Activated effector memory CD4-positive, alpha-beta T cell treated with anti-CD3 and anti-CD28 coated beads, Interleukin-2, amount 50 U/mL, for 16 hours (primary cell): ENCODE data around the gene ASPDH.
A peak's percentile ranks its signal among the peaks of the same experiment; 100 is the strongest.
"Not testable (repeated sequence)": the region's sequence is repeated elsewhere in the genome, so short reads cannot be mapped to it uniquely, and the experiment has no call there.

Source experiments
- DNase-seq: peaks from one replicate; pipeline ENCODE4 v3.0.0-alpha.2; 2020

The ASPDH gene

DNA sequence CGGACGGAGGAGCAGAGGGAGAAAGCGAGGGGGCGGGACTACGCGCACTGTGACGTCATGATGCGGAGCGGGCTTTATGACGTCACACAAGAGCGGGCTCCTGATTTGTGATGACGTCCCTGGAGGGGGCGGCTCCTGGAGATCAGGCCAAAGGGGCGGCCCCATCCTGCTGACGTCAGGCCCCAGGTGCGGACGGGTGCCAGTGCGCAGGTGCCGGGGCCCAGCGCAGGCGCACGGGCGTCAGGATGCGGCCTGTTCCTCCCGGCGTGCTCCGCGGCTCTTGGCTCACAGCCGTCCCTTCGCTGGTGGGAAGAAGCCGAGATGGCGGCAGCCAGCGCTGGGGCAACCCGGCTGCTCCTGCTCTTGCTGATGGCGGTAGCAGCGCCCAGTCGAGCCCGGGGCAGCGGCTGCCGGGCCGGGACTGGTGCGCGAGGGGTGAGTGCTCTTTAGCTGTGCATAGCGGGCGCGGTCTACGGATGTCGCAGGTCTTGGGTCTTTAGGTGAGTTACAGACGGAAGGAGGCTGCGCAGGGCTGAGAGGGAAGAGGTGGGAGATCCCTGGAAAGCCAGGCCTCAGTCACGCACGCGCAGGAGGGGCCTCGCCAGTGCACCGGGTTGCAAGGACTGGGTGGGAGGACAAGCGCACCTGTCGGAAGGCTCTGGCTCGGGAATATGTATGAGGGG, 37.3 kb downstream of the ASPDH start, which contains the start of the genes EMC10 and GARIN5A:
Gene EMC10, plus strand, starts transcription at position 284 of the 683 bp plus-strand sequence. Its CDS starts 38 bp downstream, at position 322.
Gene GARIN5A, minus strand, starts transcription at position 625 of the 683 bp plus-strand sequence. Its CDS starts 460 bp downstream, at position 165.
- DNase-seq, result peak; percentile 97

DNA sequence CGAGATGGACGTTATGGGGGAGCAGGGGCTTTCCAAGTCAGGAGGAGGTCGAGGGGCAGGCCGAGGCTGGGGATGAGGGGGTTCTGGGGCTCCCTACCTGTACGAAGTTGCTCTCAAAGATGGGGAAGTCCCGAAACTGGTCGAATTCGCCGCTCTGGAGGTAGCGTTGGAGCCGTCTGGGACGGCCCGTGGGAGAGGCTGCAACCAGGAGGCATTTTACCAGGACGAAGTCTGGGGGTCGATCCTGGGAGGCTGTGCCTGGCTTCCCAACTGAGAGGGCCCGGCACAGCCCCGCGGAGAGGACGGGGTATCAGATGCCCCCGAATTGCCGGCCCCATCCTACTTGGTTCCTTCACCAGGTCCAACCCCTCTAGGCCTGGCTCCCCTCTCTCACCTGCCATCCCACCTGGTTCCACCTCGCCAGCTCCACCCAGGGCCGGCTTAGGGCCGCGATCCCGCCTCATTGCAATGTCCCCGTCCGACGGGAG, 37.9 kb downstream of the ASPDH start:
- no peak for DNase-seq

DNA sequence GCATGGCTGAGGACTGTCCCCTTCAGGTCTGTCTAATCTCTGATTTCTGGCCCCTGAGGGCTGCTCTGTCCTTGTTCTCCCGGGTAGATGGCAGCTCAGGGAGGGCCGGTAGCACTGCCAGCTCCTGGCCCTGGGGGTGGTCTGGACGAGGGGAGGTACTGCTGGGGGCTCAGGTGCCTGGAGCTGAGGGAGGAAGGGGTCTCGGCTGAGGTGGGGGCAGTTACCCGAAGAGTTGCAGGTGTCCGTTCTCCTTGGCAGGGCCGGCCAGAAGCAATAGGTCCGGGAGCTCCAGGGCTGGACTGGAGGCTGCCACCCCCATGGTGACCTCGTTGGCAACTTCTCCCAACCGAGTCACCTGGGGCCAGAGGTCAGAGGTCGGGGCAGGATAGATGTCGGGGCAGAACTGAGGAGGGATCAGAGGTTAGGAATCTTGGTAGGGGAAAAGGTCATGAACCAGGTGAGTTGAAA, 38.6 kb downstream of the ASPDH start:
- DNase-seq, result peak; percentile 58

DNA sequence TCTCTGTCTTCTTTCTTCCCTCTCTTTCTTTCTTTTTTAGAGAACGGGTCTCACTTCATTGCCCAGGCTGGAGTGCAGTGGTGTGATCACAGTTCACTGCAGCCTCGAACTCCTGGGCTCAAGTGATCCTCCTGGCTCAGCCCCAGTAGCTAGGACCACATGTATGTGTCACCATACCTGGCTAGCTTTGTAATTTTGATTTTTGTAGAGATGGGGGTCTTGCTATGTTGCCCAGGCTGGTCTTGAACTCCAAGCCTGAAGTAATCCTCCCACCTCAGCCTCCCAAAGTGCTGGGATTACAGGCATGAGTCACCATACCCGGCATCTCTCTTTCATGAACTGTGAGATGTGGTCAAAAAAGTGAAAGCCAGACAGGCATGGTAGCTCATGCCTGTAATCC, 40.4 kb downstream of the ASPDH start:
- DNase-seq, result not testable (repeated sequence)

DNA sequence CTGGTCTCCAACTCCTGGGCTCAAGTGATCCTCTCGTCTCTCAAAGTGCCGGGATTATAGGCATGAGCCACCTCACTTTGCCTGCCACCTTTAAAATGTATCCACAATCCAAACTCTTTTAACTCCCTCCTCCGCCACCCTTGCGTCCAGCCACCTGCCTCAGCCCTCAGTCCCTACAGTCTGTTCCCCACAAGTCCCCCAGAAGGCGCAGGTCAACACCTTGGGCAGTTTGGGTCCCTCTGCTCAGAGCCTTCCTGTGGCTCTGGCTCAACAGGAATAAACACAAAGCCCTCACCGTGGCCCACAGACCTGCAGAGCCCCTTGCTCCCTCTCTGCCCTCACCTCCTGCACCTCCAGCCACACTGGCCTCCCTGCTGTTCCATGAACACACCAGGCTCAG, 44.9 kb downstream of the ASPDH start:
- DNase-seq, result peak; percentile 53

DNA sequence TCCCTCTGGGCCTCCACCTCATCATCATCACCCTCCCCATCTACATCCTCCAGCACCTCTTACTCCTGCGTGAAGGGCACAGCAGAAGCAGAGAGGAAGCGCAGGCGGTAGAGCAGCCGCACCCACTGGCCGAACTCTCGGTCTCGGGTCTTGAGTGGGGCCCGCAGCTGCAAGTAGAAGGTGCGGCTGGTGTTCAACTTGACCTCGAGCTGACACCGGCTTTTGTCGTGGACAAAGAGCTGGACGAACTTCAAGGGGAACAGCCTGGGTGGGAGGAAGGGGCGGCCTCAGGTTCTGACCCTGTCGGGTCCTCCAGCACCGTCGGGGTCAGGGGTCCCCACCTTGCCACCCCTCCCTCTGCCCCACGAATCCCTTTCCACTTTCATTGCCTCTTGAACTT, 46.1 kb downstream of the ASPDH start:
- no peak for DNase-seq

DNA sequence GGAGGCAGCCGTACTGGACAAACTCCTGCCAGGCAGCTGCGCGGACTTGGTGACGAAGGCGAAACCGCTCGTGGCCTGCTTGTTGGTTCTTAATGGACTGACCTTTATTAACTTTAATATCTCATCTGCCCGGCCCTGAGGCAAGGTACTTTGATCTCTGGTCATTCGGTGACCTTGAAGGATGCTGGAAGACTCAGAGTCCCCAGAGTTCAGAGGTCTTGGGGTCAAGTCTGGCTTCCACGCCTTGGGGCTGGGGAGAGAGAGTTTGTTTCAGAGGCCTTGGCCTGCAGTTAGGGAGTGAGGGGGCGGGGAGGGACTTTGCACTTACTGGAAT, 47.0 kb downstream of the ASPDH start:
- no peak for DNase-seq

DNA sequence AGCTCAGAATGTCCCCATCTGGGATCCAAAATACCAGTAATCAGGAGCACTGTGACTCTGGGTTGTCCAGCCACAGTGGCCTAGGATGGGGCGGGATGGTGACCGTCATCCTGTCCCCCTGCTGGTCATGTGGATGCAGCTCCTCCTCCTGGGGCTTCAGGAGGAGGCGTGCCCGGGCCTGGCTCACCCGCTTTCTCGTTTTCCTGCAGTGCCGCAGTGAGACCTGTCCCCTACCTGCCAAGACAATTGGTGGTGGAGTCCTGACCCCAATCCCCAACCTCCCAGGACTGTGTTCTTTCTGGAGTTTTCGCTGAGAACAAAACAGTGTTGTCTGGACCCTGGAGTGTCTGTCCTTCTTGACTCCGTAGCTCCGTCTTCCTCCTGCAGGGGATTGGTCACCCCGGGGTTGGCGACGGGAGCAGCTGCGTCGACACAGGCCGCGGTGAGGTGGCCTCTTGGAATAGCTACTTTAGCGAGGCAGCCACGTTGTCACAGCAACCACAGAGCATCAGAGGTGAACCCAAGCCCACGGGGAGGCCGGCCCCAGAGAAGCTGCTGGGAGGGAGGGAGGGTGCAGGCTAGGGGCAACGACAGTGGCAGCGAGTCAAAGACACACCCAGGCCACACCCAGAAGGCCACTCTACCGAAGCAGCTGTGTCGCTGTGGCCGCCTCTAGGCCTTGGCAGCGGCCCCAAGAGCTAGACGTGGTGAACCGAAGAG, 47.6 kb downstream of the ASPDH start:
- DNase-seq, result no peak

DNA sequence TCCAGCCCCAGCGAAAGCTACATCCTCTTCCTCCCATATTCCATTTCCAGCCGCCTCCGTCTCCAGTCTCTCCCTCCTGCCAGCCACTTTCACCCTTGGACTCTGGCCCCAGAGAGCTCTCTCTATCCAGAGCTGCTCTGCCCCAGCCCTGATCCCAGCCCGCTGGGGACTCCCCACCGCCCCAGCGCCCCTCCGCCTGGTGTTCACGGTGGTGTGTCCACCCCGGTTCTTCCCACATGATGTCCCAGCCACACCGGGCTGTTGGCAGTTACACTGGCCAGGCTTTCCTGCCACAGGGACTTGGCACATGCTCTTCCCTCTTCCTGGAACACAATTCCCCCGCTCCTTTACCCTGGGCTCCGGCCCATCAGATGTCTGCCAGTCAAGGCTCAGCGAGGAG, 48.7 kb downstream of the ASPDH start:
- no peak for DNase-seq

DNA sequence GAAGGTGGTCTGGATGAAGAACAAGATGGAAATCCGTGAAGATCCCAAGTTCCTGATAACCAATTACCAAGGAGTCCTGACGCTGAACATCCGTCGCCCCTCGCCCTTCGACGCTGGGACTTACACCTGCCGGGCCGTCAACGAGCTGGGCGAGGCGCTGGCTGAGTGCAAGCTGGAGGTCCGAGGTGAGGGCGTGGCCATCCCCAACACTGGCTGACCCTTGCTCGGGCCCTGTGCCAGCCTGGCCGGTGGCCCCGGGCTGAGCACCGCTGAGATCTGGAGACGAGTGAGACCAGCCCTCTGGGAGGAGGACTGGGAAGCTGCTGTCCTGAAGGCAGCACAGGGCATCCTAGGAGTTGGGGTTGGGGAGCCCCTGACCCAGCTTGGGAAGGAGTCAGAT, 49.4 kb downstream of the ASPDH start:
- no peak for DNase-seq

DNA sequence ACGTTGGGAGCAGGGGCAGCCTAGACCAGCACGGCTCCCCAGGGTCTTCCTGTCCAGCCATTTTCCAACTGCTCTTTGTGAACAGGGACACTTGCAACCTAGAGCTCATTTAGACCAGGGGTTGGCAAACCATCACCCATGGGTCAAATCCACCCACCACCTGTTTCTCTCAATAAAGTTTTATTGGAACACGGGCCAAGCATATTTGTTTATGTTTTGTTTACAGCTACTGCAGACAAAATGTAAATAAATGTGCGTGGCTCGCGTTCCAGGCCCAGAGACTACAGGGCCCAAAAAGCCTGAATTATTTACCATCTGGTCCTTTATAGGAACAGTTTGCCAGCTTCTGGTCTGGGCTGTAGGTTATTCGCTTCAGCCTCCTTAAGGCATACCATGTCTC, 50.7 kb downstream of the ASPDH start:
- no peak for DNase-seq
